ENCODE results near the gene RIT2.

DNA sequence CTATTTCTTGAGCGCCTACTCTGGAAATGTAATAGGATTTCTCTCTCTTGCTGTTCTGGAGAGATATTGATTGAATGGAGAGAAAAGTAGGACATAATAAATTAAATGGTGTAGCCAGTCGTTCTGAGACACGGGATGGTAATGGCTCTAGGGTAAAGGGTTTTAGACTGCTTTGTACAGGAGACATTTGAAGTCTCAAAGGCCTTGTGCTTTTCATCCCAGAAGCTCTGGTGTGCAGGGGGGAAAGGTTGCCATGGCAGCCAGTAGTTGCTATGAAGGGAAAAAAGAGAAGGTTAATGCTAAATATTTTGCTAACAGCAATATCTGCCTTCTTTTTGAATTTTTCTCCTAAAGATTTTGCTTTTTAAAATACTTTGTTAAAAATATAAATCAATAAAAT lies 359.3 kb downstream of the RIT2 start:
- TF ChIP-seq CTCF (IDR thresholded peaks at IDR 0.05) (no peak), EP300 (IDR thresholded peaks at IDR 0.05) (no peak)

All from tibial nerve (tissue), 4 donors.